HG03565 (cell line): ENCODE measurements around the gene ZPLD1.

Experiments used
- ATAC-seq: cut with Tn5 transposase; IDR thresholded peaks from one replicate; pipeline ENCODE4 v1.9.1; 2021; ENCODE audit warnings: mild to moderate bottlenecking, moderate library complexity; ENCODE audit not compliant: unreplicated experiment

ZPLD1 gene

DNA sequence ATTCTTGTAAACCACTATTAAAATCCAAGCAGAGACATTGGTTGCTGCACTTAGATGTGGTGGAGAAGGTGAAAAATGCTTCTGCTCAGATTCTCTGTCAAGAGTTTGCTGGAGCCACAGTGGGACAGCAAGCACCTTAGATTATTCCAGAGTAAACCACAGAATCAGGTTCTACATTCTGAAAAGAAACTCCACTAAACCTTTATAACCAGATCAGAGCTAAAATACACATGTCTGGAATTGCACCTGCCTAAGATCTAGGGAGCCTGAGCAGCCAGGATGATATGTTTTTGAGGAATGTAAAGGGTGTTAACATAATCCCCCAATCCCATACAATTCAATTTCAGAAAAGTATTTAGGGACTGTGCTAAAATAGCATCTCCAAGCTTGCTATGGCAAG is at the start of gene ZPLD1:
ZPLD1 (plus strand) TSS at position 301 of the 400 bp plus-strand sequence. CDS start 3,473 bp downstream, outside the sequence.
- no peak for ATAC-seq

DNA sequence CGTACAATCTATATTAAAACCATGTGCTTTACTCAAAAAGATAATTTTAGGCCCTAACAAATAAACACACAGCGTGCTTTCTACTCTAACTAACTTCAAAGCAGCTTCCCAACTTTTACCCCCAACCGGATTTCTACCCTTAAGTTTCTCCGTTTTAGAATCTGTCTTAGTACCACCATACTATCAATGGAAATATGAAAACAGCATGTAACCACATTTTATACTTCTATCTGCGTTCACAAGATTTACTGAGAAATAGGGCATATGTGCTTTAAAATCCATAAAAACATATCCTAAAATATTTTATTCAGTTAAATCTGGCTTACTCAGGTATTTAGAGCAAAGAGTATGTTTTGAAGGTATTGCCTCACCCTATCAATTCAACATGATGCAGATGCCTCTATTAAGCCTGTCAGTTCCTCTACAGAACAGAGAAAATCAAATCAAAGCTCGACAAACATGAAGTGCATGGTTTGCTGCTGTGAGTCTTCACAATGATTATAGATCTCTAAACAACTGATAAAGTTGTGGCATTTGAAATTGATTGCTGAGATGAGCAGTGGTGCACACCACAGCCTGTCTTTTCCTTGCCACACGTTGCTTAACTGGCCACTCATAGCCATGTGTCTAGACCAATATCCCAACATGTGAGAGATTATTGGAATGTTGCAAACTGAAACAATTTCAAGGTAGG is 44.5 kb upstream of the ZPLD1 start:
- ATAC-seq, result no peak

DNA sequence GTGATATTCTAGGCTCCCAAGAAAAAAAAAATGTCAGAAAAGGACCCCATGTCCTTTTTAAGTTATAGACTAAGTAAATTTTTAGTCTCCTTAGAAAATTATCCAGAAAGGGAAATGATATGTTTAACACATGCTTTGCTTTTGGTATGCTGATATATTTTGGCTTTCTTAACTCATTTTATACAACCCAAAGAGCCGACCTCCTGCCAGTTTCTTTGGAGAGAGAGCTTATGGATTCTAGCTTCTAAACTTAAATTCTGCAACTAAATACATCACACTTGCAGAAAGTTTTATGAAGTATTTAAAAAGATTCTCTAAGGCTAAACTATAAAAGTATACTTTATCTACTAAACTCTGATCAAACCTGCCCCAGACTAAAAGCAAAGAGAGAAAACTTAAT is 43.9 kb upstream of the ZPLD1 start:
- no peak for ATAC-seq

DNA sequence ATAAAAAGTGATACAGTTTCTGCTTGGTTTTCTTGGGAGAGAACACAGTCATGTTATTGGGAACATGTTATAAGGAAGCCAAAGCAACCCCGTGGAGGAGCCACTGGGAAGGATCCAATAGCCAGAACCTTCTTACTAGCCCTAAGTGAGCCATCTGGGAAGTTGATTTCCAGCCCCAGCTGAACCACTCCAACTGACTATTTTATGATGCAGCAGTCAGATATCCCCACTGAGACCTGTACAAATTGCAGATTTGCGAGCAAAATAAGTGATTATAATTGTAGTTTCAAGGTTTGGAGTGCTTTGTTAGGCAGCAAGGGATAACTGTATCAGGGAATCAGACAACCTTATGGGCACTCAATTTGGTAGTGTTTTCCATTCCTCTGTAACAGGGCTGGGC is 43.3 kb upstream of the ZPLD1 start:
- no peak for ATAC-seq

DNA sequence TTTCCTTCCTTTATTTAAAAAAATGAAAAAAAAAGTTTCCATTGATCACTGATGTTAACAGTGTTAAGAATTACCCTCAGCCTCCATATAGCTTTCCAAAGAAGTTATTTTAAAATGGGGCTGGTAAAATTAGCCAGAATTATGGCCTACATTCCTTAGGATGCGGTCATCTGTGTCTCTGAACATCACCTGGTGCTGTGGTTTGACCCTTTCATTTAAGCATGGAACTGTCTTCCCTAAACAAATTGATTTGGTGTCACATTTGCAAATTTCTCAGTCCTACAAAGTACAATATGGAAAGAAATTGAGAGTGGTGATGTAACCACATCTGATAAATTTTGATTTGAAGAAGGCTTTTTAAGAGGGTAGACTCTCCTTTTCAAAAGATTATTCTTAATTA is 40.3 kb upstream of the ZPLD1 start:
- ATAC-seq, result no peak

DNA sequence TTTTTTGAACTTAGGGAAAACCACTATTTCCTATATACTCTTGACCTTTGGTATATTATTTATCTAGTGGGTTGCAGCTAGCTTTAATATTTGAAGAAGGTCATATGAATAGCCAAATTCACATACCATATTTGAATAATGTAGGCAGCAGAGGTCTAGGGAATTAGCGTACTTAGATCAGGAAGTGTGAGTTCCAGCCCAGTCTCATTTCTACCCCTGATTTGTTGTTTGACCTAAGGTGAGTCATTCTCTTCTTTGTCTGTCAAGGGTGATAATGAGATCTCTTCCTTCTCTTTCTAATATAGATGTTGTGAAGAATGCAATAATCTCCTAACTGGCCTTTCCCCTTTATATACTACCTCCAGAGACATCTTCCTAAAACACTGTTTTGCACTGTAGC is 36.6 kb upstream of the ZPLD1 start:
- no peak for ATAC-seq

DNA sequence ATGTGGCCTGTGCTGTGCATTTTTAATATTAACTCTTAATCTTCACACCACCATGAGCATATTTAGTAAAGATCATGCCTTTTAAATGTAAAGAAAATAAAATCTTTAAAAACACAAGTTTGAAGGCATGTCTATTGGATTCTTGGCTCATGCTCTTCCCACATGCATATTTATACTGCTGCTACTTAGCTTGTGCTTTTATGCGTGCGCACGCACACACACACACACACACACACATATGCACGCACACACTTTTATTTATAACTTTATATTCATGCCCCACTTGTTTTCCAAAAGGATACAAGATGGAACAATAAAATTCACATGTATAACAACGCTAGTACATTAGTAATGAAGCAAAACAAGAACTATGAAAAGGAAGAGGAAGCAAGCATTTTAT is 36.1 kb upstream of the ZPLD1 start:
- no peak for ATAC-seq

DNA sequence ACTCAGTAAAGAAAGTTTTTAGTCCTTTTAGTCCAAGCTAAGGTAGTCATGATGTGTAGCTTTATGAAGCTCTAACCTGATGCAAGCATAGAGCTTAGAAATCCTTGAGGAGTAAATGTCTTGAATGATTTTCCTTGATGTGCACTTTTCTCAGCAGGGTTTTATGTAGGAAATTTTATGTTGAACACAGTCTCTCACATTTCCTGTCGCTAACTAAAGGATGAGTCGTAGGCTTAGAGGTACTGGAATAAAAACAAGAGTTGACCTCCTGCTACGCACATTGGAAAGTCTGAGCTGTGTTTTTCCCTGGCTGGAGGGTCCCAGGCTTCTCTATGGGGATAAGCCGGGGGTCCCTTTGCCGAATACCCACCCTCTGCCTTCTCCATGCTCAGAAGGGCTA is 34.7 kb upstream of the ZPLD1 start:
- ATAC-seq, result no peak

DNA sequence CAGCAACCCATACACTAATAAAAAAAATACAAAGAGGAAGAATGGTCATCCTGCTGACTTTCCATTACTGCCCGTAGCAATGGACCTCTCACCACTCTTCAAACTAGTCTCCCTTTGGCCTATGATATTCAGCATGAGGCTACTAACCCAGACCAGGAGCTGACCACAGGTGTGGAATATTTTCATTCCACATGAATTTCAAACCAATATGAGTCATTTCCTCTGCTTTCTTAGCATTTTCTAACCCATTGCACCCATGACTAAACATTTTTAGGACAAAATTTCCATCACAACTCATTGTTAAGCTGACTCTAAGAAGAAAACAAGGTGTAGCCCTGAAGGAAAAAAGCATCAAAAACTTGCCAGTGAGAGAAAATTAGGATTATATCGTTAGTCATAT is 34.0 kb upstream of the ZPLD1 start:
- ATAC-seq, result no peak

DNA sequence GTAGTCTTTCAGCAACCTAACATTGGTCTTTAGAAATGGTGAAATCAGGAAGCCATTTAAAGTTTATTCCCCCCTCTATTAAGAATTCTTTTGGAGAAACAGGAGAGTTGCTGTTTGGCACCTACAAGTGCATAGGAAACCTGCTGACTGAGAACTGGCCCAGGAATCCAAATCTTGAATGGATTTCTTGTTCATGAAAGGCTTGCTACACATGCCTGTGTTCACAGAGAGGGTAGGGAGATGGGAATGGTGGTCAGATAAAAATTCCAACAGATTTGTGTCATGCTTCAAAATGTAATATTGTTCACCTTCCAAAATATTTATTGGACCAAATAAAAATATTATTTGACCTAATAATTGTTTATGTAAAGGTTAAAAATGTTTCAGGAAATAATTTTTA is 24.2 kb upstream of the ZPLD1 start:
- no peak for ATAC-seq

DNA sequence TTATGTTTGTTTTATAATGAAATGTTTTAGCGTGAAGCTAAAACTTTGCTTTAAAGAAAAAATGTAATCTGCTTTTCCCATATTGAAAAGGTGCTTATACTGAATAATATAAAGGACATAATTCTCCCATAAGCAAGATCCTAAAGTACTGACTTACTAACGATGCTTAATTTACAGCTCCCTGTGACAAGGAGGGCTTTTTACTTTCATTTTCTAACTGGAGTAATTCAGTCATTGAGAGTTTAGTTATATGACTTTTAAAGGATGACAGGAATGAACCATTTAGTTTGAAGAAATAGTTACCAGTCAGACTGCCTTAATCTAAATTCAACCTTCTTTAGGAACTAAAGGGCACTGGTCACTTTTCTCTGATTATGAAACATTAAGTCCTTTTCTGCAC is 19.3 kb upstream of the ZPLD1 start:
- no peak for ATAC-seq

DNA sequence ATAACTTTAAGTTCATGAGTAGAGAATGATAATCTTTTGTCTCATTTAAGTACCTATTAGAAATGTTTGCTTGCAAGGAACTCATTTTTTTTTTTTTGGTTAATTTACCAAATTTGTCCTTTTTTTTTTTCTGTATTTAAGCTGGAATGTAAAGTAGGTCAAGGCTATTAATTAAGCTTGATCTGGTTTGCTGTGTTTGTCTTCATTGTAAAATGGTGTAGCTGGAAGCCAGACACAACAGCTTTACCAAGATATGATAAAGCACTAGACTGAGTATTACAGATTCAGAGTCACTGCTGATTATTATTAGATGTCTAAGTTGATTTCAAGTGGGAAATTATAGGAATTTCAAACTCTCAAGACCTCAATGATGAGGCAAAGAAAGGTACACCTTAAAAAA is 15.0 kb upstream of the ZPLD1 start:
- ATAC-seq, result no peak

DNA sequence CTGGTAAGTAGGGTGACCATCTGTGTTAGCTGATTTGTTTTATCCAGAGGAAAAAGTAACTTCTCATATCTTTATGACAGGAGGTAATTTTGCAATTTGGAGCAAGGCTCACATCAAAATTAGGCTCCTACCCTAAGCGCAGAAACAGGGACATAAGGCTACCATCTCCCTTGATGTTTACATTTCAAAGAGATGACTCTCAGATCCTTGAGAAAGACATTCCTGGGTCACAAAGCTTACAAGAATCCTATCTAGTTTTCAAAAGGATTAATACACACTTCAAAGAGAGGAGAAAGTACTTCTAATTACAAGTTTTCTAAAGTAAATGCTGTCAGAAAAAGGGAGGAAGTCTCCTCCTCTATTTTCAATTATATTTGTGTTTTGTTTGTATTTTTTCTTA is 7.0 kb downstream of the ZPLD1 start:
- ATAC-seq, result no peak

DNA sequence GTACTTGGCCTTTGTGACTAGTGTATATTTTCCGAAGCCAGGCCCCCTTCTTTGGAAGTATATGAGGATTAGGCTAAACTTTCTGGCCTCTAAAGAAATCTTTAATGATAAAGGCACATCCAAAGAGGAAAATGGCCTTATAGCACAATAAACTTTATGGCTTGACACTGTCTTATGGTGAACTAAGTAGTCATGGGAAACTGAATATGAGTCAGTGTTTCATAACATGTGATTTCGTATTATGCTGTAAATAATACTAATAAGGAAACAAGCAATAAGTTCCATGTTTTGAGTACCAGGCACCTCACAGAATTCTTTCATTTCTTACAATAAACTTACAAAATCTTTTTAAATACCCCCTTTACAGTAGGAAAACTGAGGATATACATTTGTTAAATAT is 8.2 kb downstream of the ZPLD1 start:
- no peak for ATAC-seq

DNA sequence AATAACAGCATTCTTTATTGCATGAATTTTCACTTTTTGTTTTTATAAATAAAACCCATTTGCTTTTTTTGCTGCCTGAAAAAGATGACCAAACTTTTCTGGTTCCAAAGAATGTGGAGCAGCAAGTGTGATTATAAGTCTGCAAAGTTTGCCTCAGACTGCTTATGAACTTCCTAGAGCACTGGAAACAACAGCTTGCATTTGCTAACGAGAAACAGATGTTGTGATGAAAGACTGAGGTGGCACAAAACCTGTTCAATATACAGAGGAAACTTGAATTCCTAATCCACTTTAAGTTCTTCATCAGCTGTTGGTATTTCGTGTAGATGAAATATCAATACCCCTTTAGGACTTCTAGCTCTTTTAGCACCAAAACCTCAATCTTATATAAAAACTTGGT is 9.3 kb downstream of the ZPLD1 start:
- ATAC-seq, result no peak

DNA sequence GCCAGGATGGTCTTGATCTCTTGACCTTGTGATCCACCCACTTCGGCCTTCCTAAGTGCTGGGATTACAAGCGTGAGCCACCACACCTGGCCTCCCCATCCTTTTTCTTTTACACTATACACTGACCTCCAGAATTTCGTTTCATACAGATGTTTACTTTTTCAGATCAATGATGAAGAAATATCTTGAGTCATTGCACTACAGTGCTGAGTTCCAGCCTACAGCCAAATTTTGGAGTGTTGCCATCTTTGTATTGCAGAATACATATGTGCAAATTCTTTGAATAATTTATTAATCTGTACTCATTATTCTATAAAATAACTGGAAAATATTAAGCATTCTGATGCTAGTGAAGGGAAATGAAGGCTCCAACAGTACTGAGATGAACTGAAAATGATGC is 12.5 kb downstream of the ZPLD1 start:
- ATAC-seq, result no peak

DNA sequence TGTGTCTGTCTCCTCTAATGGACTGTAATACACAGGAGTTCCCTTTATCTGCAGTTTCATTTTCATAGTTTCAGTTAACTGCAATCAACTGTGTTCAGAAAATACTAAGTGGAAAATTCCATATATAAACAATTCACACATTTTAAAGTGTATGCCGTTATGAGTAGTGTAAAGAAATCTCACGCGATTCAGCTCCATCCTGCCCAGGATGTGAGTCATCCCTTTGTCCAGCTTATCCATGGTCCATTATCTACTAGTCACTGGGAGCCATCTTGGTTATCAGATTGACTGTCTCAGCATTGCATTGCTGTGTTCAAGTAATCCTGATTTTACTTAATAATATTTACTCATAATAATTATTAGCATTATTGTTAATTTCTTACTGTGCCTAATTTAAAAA is 14.5 kb downstream of the ZPLD1 start:
- ATAC-seq, result no peak

DNA sequence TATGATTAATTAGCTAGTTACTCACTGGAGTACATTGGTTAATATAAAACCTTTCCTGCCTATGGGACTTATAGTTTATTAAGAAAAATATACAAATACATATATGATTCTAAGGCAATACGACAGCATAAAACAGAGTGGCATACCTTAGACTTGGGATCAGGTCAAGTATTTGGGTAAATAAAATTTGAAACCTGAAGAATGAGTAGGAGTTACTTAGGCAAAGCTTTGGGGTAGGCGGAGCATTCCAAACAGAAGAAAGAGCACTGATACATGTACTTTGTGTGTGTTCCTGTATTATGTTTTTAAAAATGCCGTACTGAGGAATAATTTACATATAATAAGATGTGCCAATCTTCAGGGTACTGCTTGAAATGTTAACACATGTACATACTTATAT is 15.1 kb downstream of the ZPLD1 start:
- ATAC-seq, result no peak

DNA sequence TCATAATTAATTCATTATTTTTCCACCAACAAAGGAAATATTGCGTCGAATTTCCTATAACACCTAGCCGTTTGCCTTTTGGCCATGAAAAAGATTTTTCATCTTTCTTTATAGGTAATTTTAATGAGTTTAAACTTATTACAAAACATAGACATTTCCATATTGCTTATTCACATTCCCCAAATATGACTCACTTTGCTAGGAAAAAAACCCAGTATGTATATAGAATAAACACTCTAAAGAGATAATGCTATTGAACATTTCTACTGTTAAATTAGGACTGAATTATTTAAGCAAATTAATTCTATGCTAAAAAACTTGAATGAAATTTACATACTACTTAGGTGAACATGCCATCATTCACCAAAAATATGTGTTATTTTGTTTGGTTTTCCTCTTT is 16.2 kb downstream of the ZPLD1 start:
- no peak for ATAC-seq

DNA sequence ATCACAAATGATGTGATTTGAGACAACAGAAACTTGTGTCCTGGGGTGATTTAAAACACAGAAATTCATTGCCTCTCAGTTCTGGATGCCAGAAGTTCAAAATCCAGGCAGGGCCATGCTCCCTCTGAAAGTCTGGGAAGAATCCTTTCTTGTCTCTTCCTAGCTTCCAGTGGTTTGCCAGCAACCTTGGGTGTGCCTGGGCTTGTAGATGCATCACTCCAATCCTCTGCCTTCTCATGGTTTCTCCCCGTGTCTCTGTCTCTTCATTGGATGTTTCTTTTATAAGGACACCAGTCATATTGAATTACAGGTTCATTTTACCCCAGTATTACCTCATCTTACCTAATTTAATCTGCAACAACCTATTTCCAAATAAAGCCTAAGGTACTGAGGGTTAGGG is 16.7 kb downstream of the ZPLD1 start:
- ATAC-seq, result no peak

DNA sequence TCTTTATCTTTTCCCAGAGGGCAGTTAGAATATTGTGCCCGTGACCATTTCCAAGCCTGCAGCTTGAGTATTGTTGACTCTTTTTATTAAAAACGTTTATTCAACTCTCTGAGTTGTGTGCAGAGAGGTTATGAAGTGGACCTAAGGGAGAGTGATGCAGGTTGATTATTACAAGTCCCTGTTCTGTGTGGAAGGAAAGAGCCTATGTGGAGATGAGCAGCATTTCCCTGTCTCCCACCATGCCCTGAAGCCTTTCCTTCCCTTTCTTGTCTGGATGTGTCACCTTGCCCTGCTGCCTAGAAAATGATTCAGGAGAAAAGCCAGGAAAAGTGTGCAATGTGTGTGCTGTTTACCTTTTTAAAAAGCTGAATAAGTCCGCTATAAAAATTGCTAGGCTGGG is 19.4 kb downstream of the ZPLD1 start:
- no peak for ATAC-seq

DNA sequence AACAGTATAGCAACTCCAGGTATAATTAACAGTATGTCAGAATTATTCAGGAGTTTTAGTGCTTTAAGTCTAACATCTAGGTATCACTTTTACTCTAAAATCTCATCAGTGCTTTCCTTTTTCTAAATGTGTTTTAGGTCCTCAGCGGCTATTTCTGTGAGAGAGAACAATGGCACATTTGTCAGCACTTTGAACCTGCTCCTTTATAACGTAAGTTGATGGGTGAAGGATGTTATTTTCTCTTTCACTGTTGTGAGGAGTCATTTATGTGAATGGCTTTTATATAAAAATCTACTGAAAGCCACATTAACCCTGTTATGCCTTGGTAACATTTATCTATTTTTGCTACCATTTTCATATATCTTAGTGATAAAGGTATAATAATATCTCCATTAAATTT is 22.8 kb downstream of the ZPLD1 start:
- no peak for ATAC-seq

DNA sequence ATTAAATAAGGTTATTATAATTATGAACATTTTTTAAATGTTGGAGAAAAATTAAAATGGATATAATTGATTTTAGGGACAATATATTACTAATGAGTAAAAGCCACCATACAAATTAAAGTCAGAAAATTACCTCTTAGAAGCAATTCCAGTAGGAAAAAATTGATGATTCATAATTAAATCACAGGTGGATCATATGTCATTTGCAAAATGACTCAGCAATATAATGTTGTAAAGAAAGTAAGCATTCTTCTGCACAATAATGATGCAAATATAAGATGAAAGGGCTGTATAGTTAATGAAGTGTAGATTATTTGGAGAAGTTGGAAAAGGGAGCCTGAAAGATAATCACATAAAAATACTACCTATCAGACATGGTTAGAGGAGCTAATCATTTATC is 25.8 kb downstream of the ZPLD1 start:
- ATAC-seq, result no peak

DNA sequence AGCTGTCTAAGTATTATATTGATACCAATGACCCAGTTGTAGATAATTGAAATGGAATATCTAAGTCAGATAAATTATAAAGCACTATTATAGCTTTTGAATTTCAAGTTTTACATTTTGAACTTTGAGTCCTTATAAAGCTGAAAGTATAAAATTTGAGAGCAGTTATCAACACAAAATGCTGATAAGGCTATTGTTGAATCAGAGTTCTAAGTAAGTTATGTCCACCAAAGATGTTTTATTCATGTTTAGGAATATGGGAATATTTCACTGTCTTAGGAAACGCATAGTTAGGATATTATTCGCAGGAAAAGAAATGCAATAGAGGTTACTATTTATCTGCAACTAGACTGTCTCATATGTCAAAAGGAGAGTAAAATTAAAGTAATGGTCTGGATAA is 29.4 kb downstream of the ZPLD1 start:
- ATAC-seq, result no peak
